Activated CD4-positive, CD25-positive, alpha-beta regulatory T cell treated with anti-CD3 and anti-CD28 coated beads, Interleukin-2, amount 50 U/mL, for 24 hours (primary cell): ENCODE data around the gene OGN.
A peak's percentile ranks its signal among the peaks of the same experiment; 100 is the strongest.

Source experiments
- ATAC-seq, 2 donors: fragments of 150-1000 bp; cut with Tn5 transposase; one replicate each; pipeline ENCODE4 v1.10.0; 2021; ENCODE audit warnings: mild to moderate bottlenecking in 1 of 2, moderate library complexity in 1 of 2

OGN gene

GRCh38 chr9:92402826-92403745, 1.3 kb downstream of the OGN start:
- ATAC-seq: no peak

- peak; percentile 35 to 49 for ATAC-seq
These were observed 2.0 kb downstream of the OGN start for GRCh38 chr9:92402360-92402759.

- no peak for ATAC-seq
These were observed 6.5 kb downstream of the OGN start for GRCh38 chr9:92397853-92398252.

GRCh38 chr9:92395617-92396016, 8.8 kb downstream of the OGN start:
- ATAC-seq: no peak

- no peak for ATAC-seq
These were observed 10.7 kb downstream of the OGN start for GRCh38 chr9:92393686-92394085.

- no peak for ATAC-seq
These were observed 11.7 kb downstream of the OGN start for GRCh38 chr9:92392690-92393089.

- ATAC-seq: peak in 1 of 2 donors; percentile 45
These were observed 18.4 kb downstream of the OGN start for GRCh38 chr9:92385953-92386352.

GRCh38 chr9:92385477-92385876, 18.9 kb downstream of the OGN start:
- no peak for ATAC-seq

- ATAC-seq: no peak
These were observed 19.4 kb downstream of the OGN start for GRCh38 chr9:92385001-92385400.

GRCh38 chr9:92384375-92384774, 20.0 kb downstream of the OGN start:
- no peak for ATAC-seq

GRCh38 chr9:92381775-92382174, 22.6 kb downstream of the OGN start:
- ATAC-seq: no peak

- no peak for ATAC-seq
These were observed 23.8 kb downstream of the OGN start for GRCh38 chr9:92380603-92381002.

- ATAC-seq: peak in 1 of 2 donors; percentile 41
These were observed 25.4 kb downstream of the OGN start for GRCh38 chr9:92378865-92379560.

- no peak for ATAC-seq
These were observed 26.5 kb downstream of the OGN start for GRCh38 chr9:92377876-92378275.

- no peak for ATAC-seq
These were observed 31.2 kb downstream of the OGN start for GRCh38 chr9:92373167-92373566.

- ATAC-seq: no peak
These were observed 35.3 kb downstream of the OGN start for GRCh38 chr9:92369075-92369474.

GRCh38 chr9:92360083-92360482, 44.3 kb downstream of the OGN start:
- no peak for ATAC-seq

- no peak for ATAC-seq
These were observed 44.9 kb downstream of the OGN start for GRCh38 chr9:92359394-92359995.

GRCh38 chr9:92353051-92353450, 51.3 kb downstream of the OGN start:
- no peak for ATAC-seq

- ATAC-seq: no peak
These were observed 53.6 kb downstream of the OGN start for GRCh38 chr9:92350740-92351133.

GRCh38 chr9:92349771-92350739, 54.3 kb downstream of the OGN start:
- ATAC-seq: no peak

- no peak for ATAC-seq
These were observed 58.8 kb downstream of the OGN start for GRCh38 chr9:92345582-92345981.
